Measurements from ENCODE around the gene PASK. TPM values are rescaled to one million over a fixed set of nuclear protein-coding genes. Genes with fewer than 3 reads are reported as not detected.
"Not testable (repeated sequence)": the region's sequence is repeated elsewhere in the genome, so short reads cannot be mapped to it uniquely, and the experiment has no call there.

The PASK gene
- 101 TPM for total RNA-seq

- Histone ChIP-seq H3K4me3 (ENCODE audit: low read length) (peak within 1 kb of the TSS; percentile 78), H3K4me1 (ENCODE audit: insufficient read depth, low read length) (peaks cover 24% of the 10 kb centered on the region), H3K9me3 (ENCODE audit: low read depth, low read length) (no peaks in the 10 kb centered on the region), H3K27me3 (ENCODE audit: insufficient read depth, low read length) (no peaks in the 10 kb centered on the region)
Observed at GRCh38 chr2:241148891-241149674, at the start of gene PASK. PASK (minus strand) TSS chr2:241149472; CDS start chr2:241143032, 6,440 bp downstream.

- no peak overlapping the region for H3K4me3 ChIP-seq (ENCODE audit: low read length)
Observed at GRCh38 chr2:241198381-241199279, 49.4 kb upstream of the PASK start.

GRCh38 chr2:241197947-241198346, 48.7 kb upstream of the PASK start:
- Histone ChIP-seq H3K4me1 (ENCODE audit: insufficient read depth, low read length) (no peaks in the 10 kb centered on the region), H3K9me3 (ENCODE audit: low read depth, low read length) (no peaks in the 10 kb centered on the region), H3K27me3 (ENCODE audit: insufficient read depth, low read length) (no peaks in the 10 kb centered on the region), H3K4me3 (ENCODE audit: low read length) (no peak overlapping the region)

More at GRCh38 chr2:241198381-241199279, 49.4 kb upstream of the PASK start:
- Histone ChIP-seq H3K27me3 (ENCODE audit: insufficient read depth, low read length) (no peaks in the 10 kb centered on the region), H3K4me1 (ENCODE audit: insufficient read depth, low read length) (no peaks in the 10 kb centered on the region), H3K9me3 (ENCODE audit: low read depth, low read length) (no peaks in the 10 kb centered on the region)

- not testable (repeated sequence) for H3K4me1 ChIP-seq (ENCODE audit: insufficient read depth, low read length); H3K9me3 ChIP-seq (ENCODE audit: low read depth, low read length); H3K27me3 ChIP-seq (ENCODE audit: insufficient read depth, low read length); H3K4me3 ChIP-seq (ENCODE audit: low read length)
Observed at GRCh38 chr2:241197246-241197645, 48.0 kb upstream of the PASK start.

- no peak overlapping the region for H3K4me3 ChIP-seq (ENCODE audit: low read length)
- H3K4me1 ChIP-seq (ENCODE audit: insufficient read depth, low read length) = no peaks in the 10 kb centered on the region
- no peaks in the 10 kb centered on the region for H3K9me3 ChIP-seq (ENCODE audit: low read depth, low read length)
- no peaks in the 10 kb centered on the region for H3K27me3 ChIP-seq (ENCODE audit: insufficient read depth, low read length)
Observed at GRCh38 chr2:241195506-241196130, 46.3 kb upstream of the PASK start.

- H3K4me3 ChIP-seq (ENCODE audit: low read length) = no peak overlapping the region
- no peaks in the 10 kb centered on the region for H3K4me1 ChIP-seq (ENCODE audit: insufficient read depth, low read length)
- no peaks in the 10 kb centered on the region for H3K27me3 ChIP-seq (ENCODE audit: insufficient read depth, low read length)
- no peaks in the 10 kb centered on the region for H3K9me3 ChIP-seq (ENCODE audit: low read depth, low read length)
Observed at GRCh38 chr2:241194811-241195210, 45.5 kb upstream of the PASK start.

GRCh38 chr2:241193271-241193670, 44.0 kb upstream of the PASK start:
- no peak overlapping the region for H3K4me3 ChIP-seq (ENCODE audit: low read length)
- H3K27me3 ChIP-seq (ENCODE audit: insufficient read depth, low read length) = no peaks in the 10 kb centered on the region
- H3K9me3 ChIP-seq (ENCODE audit: low read depth, low read length) = no peaks in the 10 kb centered on the region
- no peaks in the 10 kb centered on the region for H3K4me1 ChIP-seq (ENCODE audit: insufficient read depth, low read length)

GRCh38 chr2:241191081-241191480, 41.8 kb upstream of the PASK start:
- Histone ChIP-seq H3K27me3 (ENCODE audit: insufficient read depth, low read length) (no peaks in the 10 kb centered on the region), H3K4me1 (ENCODE audit: insufficient read depth, low read length) (no peaks in the 10 kb centered on the region), H3K9me3 (ENCODE audit: low read depth, low read length) (no peaks in the 10 kb centered on the region), H3K4me3 (ENCODE audit: low read length) (no peak overlapping the region)

GRCh38 chr2:241190291-241190981, 41.2 kb upstream of the PASK start:
- Histone ChIP-seq H3K9me3 (ENCODE audit: low read depth, low read length) (no peaks in the 10 kb centered on the region), H3K4me3 (ENCODE audit: low read length) (no peak overlapping the region), H3K27me3 (ENCODE audit: insufficient read depth, low read length) (no peaks in the 10 kb centered on the region), H3K4me1 (ENCODE audit: insufficient read depth, low read length) (no peaks in the 10 kb centered on the region)

GRCh38 chr2:241189856-241190201, 40.6 kb upstream of the PASK start:
- H3K4me1 ChIP-seq (ENCODE audit: insufficient read depth, low read length) = no peaks in the 10 kb centered on the region
- no peaks in the 10 kb centered on the region for H3K9me3 ChIP-seq (ENCODE audit: low read depth, low read length)
- no peaks in the 10 kb centered on the region for H3K27me3 ChIP-seq (ENCODE audit: insufficient read depth, low read length)
- no peak overlapping the region for H3K4me3 ChIP-seq (ENCODE audit: low read length)

- Histone ChIP-seq H3K4me3 (ENCODE audit: low read length) (no peak overlapping the region), H3K9me3 (ENCODE audit: low read depth, low read length) (no peaks in the 10 kb centered on the region), H3K4me1 (ENCODE audit: insufficient read depth, low read length) (no peaks in the 10 kb centered on the region), H3K27me3 (ENCODE audit: insufficient read depth, low read length) (no peaks in the 10 kb centered on the region)
Observed at GRCh38 chr2:241189093-241189855, 40.0 kb upstream of the PASK start.

- Histone ChIP-seq H3K4me1 (ENCODE audit: insufficient read depth, low read length) (no peaks in the 10 kb centered on the region), H3K27me3 (ENCODE audit: insufficient read depth, low read length) (no peaks in the 10 kb centered on the region), H3K9me3 (ENCODE audit: low read depth, low read length) (no peaks in the 10 kb centered on the region), H3K4me3 (ENCODE audit: low read length) (no peak within 1 kb of the TSS)
Observed at GRCh38 chr2:241188361-241189092, 39.3 kb upstream of the PASK start, which contains the start of gene ANO7. ANO7 (plus strand) TSS chr2:241188677; CDS start chr2:241190064, 1,387 bp downstream.

- Histone ChIP-seq H3K4me1 (ENCODE audit: insufficient read depth, low read length) (no peaks in the 10 kb centered on the region), H3K27me3 (ENCODE audit: insufficient read depth, low read length) (no peaks in the 10 kb centered on the region), H3K9me3 (ENCODE audit: low read depth, low read length) (no peaks in the 10 kb centered on the region), H3K4me3 (ENCODE audit: low read length) (no peak overlapping the region)
Observed at GRCh38 chr2:241187918-241188234, 38.6 kb upstream of the PASK start.

Measured in mononuclear cell (primary cell).